ENCODE measurements around the gene PLBD2. TPM values are rescaled to one million over a fixed set of nuclear protein-coding genes. Genes with fewer than 3 reads are reported as not detected.

Gene PLBD2
- total RNA-seq, 4 donors from 2014 or later, result 36.5 to 57.9 (median 44.7) TPM

DNA sequence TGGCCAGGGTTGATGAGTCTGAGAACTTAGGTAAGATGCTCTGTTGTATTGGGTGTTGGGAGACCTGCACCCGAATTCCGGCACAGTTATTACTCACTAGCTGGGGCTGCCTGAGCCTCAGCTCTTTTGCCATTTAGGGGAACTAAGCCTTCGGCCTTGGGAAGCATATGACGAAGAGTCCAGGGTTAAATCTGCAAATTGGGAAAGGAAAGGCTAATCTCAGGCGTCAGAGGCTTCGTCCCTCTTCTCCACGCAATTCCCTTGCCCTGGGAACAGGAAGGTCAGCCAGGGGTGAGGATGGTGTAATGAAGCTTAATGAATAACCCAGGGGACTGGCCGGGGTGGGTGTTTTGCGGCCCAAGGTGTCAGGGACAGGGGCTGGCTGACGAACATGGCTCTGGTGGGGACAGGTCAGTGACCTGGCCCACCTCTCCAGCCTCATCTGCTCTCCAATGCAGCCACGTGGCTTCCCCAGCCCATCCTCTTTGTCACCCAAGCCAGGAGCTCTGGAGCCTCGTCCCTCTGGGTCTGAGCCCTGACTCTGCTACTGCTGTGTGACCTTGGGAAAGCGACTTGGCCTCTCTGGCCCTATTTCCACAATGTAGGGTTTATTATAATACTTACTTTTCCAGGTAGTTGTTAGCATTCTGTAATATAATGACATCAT, 60.0 kb downstream of the PLBD2 start:
- Histone ChIP-seq H3K9me3 (no peaks in the 10 kb centered on the region), H3K4me3 (no peak overlapping the region), H3K27ac (no peak overlapping the region), H3K36me3 (no peaks in the 10 kb centered on the region), H3K27me3 (no peaks in the 10 kb centered on the region), H3K4me1 (peaks cover 0 to 14% (median 2%) of the 10 kb centered on the region in 4 donors)
- TF ChIP-seq EP300 (IDR thresholded peaks at IDR 0.05) (no peak), POLR2A (IDR thresholded peaks at IDR 0.05) (no peak)
- TF ChIP-seq, protein P1, sequence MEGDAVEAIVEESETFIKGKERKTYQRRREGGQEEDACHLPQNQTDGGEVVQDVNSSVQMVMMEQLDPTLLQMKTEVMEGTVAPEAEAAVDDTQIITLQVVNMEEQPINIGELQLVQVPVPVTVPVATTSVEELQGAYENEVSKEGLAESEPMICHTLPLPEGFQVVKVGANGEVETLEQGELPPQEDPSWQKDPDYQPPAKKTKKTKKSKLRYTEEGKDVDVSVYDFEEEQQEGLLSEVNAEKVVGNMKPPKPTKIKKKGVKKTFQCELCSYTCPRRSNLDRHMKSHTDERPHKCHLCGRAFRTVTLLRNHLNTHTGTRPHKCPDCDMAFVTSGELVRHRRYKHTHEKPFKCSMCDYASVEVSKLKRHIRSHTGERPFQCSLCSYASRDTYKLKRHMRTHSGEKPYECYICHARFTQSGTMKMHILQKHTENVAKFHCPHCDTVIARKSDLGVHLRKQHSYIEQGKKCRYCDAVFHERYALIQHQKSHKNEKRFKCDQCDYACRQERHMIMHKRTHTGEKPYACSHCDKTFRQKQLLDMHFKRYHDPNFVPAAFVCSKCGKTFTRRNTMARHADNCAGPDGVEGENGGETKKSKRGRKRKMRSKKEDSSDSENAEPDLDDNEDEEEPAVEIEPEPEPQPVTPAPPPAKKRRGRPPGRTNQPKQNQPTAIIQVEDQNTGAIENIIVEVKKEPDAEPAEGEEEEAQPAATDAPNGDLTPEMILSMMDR (IDR thresholded peaks at IDR 0.05), result no peak
- peak in 1 of 2 donors; percentile 19 for DNase-seq (ENCODE audit: low spot score in 2 of 2)
- WGBS, 2 donors, result 36 to 44% methylated on average over 13 of the region's 13 CpGs

DNA sequence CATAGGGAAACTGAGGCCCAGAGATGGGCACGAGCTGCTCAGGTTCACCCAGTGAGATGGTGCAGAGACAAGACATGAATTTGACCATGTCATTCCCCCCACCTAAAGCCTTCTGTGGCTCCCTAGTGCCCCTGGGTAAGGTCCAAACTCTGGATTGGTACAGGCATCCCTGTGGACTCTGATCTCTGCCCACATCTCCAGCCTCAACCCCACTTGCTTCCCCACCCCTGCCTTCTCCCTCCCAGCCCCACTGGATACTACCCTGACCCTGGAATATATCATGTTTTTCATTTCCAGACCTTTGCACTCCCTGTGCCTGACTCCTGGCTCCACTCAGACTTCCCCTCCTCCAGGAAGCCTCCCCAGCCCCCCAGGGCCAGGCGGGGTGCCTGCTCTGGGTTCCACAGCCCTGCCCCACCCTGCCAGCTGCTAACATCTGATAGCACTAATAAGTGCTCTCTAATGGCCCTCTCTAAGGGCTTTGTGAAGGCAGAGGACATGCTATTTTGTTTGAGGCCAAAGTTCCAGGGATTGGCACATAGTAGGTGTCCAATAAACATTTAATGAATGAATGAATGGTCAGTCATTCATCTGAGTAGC, 62.7 kb downstream of the PLBD2 start:
- WGBS, 2 donors, result 64 to 75% methylated on average over 2 of the region's 2 CpGs
- Histone ChIP-seq H3K4me1 (peaks cover 0 to 14% (median 2%) of the 10 kb centered on the region in 4 donors), H3K36me3 (no peaks in the 10 kb centered on the region), H3K27me3 (no peaks in the 10 kb centered on the region), H3K27ac (no peak overlapping the region), H3K9me3 (no peaks in the 10 kb centered on the region), H3K4me3 (no peak overlapping the region)
- no peak for DNase-seq (ENCODE audit: low spot score in 2 of 2)
- no peak for TF ChIP-seq POLR2A (IDR thresholded peaks at IDR 0.05)
- TF ChIP-seq EP300 (IDR thresholded peaks at IDR 0.05), result no peak
- TF ChIP-seq, protein P1 (IDR thresholded peaks at IDR 0.05), result no peak

- H3K27me3 ChIP-seq, result no peaks in the 10 kb centered on the region
- 1 to 11% methylated on average over 10 to 13 of the region's 13 CpGs for WGBS, 2 donors
- peaks cover 0 to 14% (median 2%) of the 10 kb centered on the region in 4 donors for H3K4me1 ChIP-seq
- no peaks in the 10 kb centered on the region for H3K36me3 ChIP-seq
- H3K27ac ChIP-seq, result peak within 1 kb of the TSS; percentile 56 to 85 (median 76)
- TF ChIP-seq, protein P1 (IDR thresholded peaks at IDR 0.05), result no peak
- peak in 1 of 2 donors; percentile 55 for TF ChIP-seq EP300 (IDR thresholded peaks at IDR 0.05)
- TF ChIP-seq POLR2A (IDR thresholded peaks at IDR 0.05), result no peak
- peak within 1 kb of the TSS; percentile 14 to 50 (median 34) for H3K4me3 ChIP-seq
- H3K9me3 ChIP-seq, result no peaks in the 10 kb centered on the region
- DNase-seq (ENCODE audit: low spot score in 2 of 2), result peak in 1 of 2 donors; percentile 56
Observed at GRCh38 chr12:113422030-113422885, 63.9 kb downstream of the PLBD2 start, which contains the start of gene SDSL. SDSL (plus strand) TSS chr12:113422380; CDS start chr12:113427983, 5,603 bp downstream.

- H3K4me3 ChIP-seq, result peak overlapping the region; percentile 14 to 50 (median 34)
- DNase-seq (ENCODE audit: low spot score in 2 of 2), result no peak
- no peak for TF ChIP-seq POLR2A (IDR thresholded peaks at IDR 0.05)
- TF ChIP-seq EP300 (IDR thresholded peaks at IDR 0.05), result no peak
- TF ChIP-seq, protein P1 (IDR thresholded peaks at IDR 0.05), result no peak
- peak overlapping the region in 3 of 4 donors; percentile 70 to 85 (median 82) for H3K27ac ChIP-seq
- WGBS, 2 donors, result 84 to 88% methylated on average over 5 to 6 of the region's 6 CpGs
- H3K4me1 ChIP-seq, result peaks cover 0 to 14% (median 2%) of the 10 kb centered on the region in 4 donors
- no peaks in the 10 kb centered on the region for H3K36me3 ChIP-seq
- H3K27me3 ChIP-seq, result no peaks in the 10 kb centered on the region
- no peaks in the 10 kb centered on the region for H3K9me3 ChIP-seq
Observed at GRCh38 chr12:113422886-113423669, 64.7 kb downstream of the PLBD2 start.
